ENCODE data around the gene UGCG. TPM values are rescaled to one million over a fixed set of nuclear protein-coding genes. Genes with fewer than 3 reads are reported as not detected.

The UGCG gene
- total RNA-seq, 2 experiments from 2014 or later: 42.1 to 44.0 TPM

GRCh38 chr9:111953444-111953843 lies 56.8 kb downstream of the UGCG start:
- H3K27ac ChIP-seq (ENCODE audit: low read depth in 1 of 2, low read length in 2 of 2): no peak overlapping the region
- no peak for DNase-seq
- H3K27me3 Mint-ChIP-seq: no peaks in the 10 kb centered on the region
- no peak for ATAC-seq (ENCODE audit: poor library complexity)
- intact Hi-C loops (cut with DNase I, micrococcal nuclease): no loop called here
- peaks cover 20% of the 10 kb centered on the region for H3K4me1 Mint-ChIP-seq (ENCODE audit: low read depth)
- no peaks in the 10 kb centered on the region for H3K36me3 Mint-ChIP-seq (ENCODE audit: low read depth)
- H3K4me3 Mint-ChIP-seq: no peak overlapping the region
- POLR2A ChIA-PET: interaction anchor here (1.1 kb wide), 1 partner anchor 12 kb away, joined by 3 read pairs; no protein-coding TSS in a partner anchor
- peaks cover 11% of the 10 kb centered on the region for H3K4me1 ChIP-seq (ENCODE audit: insufficient read depth, low read length)
- H3K27me3 ChIP-seq (ENCODE audit: control insufficient read depth in 1 of 2, insufficient read depth in 2 of 2, low read length in 2 of 2): no peaks in the 10 kb centered on the region
- H3K36me3 ChIP-seq (ENCODE audit: insufficient read depth, low read length): no peaks in the 10 kb centered on the region
- no peaks in the 10 kb centered on the region for H3K9me3 ChIP-seq (ENCODE audit: control insufficient read depth in 1 of 2, insufficient read depth in 1 of 2, low read length in 2 of 2)
- no peaks in the 10 kb centered on the region for H3K9me3 Mint-ChIP-seq
- CTCF ChIA-PET: no interaction called here
- TF ChIP-seq CTCF (IDR thresholded peaks at IDR 0.05): no peak
- H3K27ac Mint-ChIP-seq: no peak overlapping the region
- H3K4me3 ChIP-seq (ENCODE audit: low read length): no peak overlapping the region

- Mint-ChIP-seq H3K4me1 (ENCODE audit: low read depth) (peaks cover 20% of the 10 kb centered on the region), H3K4me3 (no peak overlapping the region), H3K27me3 (no peaks in the 10 kb centered on the region), H3K27ac (no peak overlapping the region), H3K9me3 (no peaks in the 10 kb centered on the region), H3K36me3 (ENCODE audit: low read depth) (no peaks in the 10 kb centered on the region)
- ChIA-PET CTCF (interaction anchor here (0.5 kb wide), 1 partner anchor 96 kb away, joined by 4 read pairs; no protein-coding TSS in a partner anchor), POLR2A (interaction anchor here (0.7 to 1.4 kb wide), 2 partner anchors 17 to 58 kb away, joined by 3 read pairs; partner anchors contain the start of gene UGCG)
- DNase-seq (no peak), ATAC-seq (ENCODE audit: poor library complexity) (no peak)
- TF ChIP-seq CTCF (IDR thresholded peaks at IDR 0.05): no peak
- intact Hi-C loops (cut with DNase I, micrococcal nuclease): no loop called here
- no peak overlapping the region for H3K27ac ChIP-seq (ENCODE audit: low read depth in 1 of 2, low read length in 2 of 2)
- no peaks in the 10 kb centered on the region for H3K9me3 ChIP-seq (ENCODE audit: control insufficient read depth in 1 of 2, insufficient read depth in 1 of 2, low read length in 2 of 2)
- H3K4me3 ChIP-seq (ENCODE audit: low read length): no peak overlapping the region
- no peaks in the 10 kb centered on the region for H3K27me3 ChIP-seq (ENCODE audit: control insufficient read depth in 1 of 2, insufficient read depth in 2 of 2, low read length in 2 of 2)
- peaks cover 13% of the 10 kb centered on the region for H3K4me1 ChIP-seq (ENCODE audit: insufficient read depth, low read length)
- H3K36me3 ChIP-seq (ENCODE audit: insufficient read depth, low read length): no peaks in the 10 kb centered on the region
Measured at GRCh38 chr9:111955048-111955447, 58.4 kb downstream of the UGCG start.

GRCh38 chr9:111957856-111958631 lies 61.4 kb downstream of the UGCG start:
- H3K27me3 Mint-ChIP-seq: no peaks in the 10 kb centered on the region
- CTCF ChIA-PET: no interaction called here

More at GRCh38 chr9:111957856-111958631, 61.4 kb downstream of the UGCG start:
- no peaks in the 10 kb centered on the region for H3K9me3 Mint-ChIP-seq
- H3K36me3 Mint-ChIP-seq (ENCODE audit: low read depth): no peaks in the 10 kb centered on the region
- H3K4me1 Mint-ChIP-seq (ENCODE audit: low read depth): peaks cover 20% of the 10 kb centered on the region
- Histone ChIP-seq H3K27me3 (ENCODE audit: control insufficient read depth in 1 of 2, insufficient read depth in 2 of 2, low read length in 2 of 2) (no peaks in the 10 kb centered on the region), H3K4me1 (ENCODE audit: insufficient read depth, low read length) (peaks cover 13% of the 10 kb centered on the region), H3K9me3 (ENCODE audit: control insufficient read depth in 1 of 2, insufficient read depth in 1 of 2, low read length in 2 of 2) (no peaks in the 10 kb centered on the region), H3K36me3 (ENCODE audit: insufficient read depth, low read length) (no peaks in the 10 kb centered on the region), H3K27ac (ENCODE audit: low read depth in 1 of 2, low read length in 2 of 2) (no peak overlapping the region), H3K4me3 (ENCODE audit: low read length) (peak overlapping the region; percentile 27)
- peak overlapping the region; percentile 28 for H3K4me3 Mint-ChIP-seq
- no peak overlapping the region for H3K27ac Mint-ChIP-seq
- no peak for TF ChIP-seq CTCF (IDR thresholded peaks at IDR 0.05)
- ATAC-seq (ENCODE audit: poor library complexity): peak; percentile 66
- POLR2A ChIA-PET: interaction anchor here (1.0 kb wide), 1 partner anchor 32 kb away, joined by 3 read pairs; no protein-coding TSS in a partner anchor
- intact Hi-C loops (cut with DNase I, micrococcal nuclease): no loop called here
- peak in 5 of 14 experiments; percentile 5 to 50 (median 30) for DNase-seq
